HL-60 (cell line): ENCODE measurements around the gene TAF15.

Source experiments
- DNase-seq, 2 experiments: peaks; one replicate each; pipeline ENCODE4 v3.0.0-alpha.2; 2010 to 2020; ENCODE audit warnings: low read depth in 1 of 2, low spot score in 1 of 2
- H3K27ac ChIP-seq: fragments of 250-450 bp; sonication (Bioruptor Pico); replicated peaks from 2 replicates; pipeline ENCODE4 v1.5.1; 2020; ENCODE audit warnings: mild to moderate bottlenecking, moderate library complexity
- H3K27me3 ChIP-seq: fragments of 250-450 bp; sonication (Bioruptor Pico); 2 replicates; pipeline ENCODE4 v1.5.1; 2021; ENCODE audit warnings: mild to moderate bottlenecking, moderate library complexity; ENCODE audit not compliant: insufficient read depth, poor library complexity, severe bottlenecking
- H3K4me3 ChIP-seq: replicated peaks from 2 replicates; pipeline ENCODE4 v1.5.1; 2011; ENCODE audit warnings: mild to moderate bottlenecking, control low read depth, low read length; ENCODE audit not compliant: insufficient read depth
- CTCF ChIP-seq: IDR thresholded peaks from one replicate; pipeline ENCODE4 v1.5.1; 2011; ENCODE audit warnings: low read length, control low read depth, inconsistent platforms; ENCODE audit not compliant: insufficient read depth
- GABPA ChIP-seq: IDR thresholded peaks from 2 replicates; pipeline ENCODE4 v1.6.1; 2012; ENCODE audit warnings: low read depth
- POLR2AphosphoS5 ChIP-seq: IDR thresholded peaks from 2 replicates; pipeline ENCODE4 v1.6.1; 2012; ENCODE audit warnings: low read depth
- REST ChIP-seq: IDR thresholded peaks from 2 replicates; pipeline ENCODE4 v1.6.1; 2012; ENCODE audit warnings: low read depth; ENCODE audit not compliant: insufficient replicate concordance
- SPI1 ChIP-seq: IDR thresholded peaks from 2 replicates; pipeline ENCODE4 v1.6.1; 2012; ENCODE audit warnings: low read depth, mild to moderate bottlenecking, borderline replicate concordance

TAF15 gene

GRCh38 chr17:35775583-35775982 is 33.7 kb upstream of the TAF15 start:
- TF ChIP-seq SPI1: no peak
- TF ChIP-seq GABPA: no peak
- no peak for TF ChIP-seq CTCF
- no peak for TF ChIP-seq POLR2AphosphoS5
- TF ChIP-seq REST: no peak
- no peak for DNase-seq
- peaks cover 7% of the 10 kb centered on the region for H3K27me3 ChIP-seq
- H3K27ac ChIP-seq: no peak overlapping the region
- no peak overlapping the region for H3K4me3 ChIP-seq

DNA sequence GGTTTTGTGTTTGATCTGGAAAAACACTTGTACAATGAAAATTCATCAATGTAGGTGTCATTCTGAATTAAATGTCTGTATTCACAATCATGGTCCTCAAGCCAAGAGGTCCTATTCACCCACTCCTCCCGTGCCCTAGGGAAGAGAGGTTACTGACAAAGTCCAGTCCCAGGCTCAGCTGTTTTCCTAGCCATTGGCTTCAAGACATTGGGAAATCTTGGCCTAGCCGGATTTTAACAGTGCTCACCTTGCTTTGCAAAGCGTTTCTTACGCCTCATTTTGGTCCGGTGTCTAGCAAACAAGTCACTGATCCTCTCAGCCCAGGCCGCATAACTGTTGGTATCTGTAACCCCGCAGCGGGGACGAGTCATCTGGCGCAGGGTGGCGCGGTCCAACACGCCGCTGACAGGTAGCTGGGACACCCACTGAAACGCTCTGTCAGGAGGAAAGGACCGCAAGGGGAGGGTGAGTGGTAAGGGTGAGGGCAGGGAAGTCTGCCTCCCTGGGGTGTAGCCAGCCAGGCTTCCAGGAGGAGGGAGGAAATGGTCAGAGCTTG is 30.6 kb upstream of the TAF15 start:
- H3K4me3 ChIP-seq: no peak overlapping the region
- no peak for DNase-seq
- TF ChIP-seq REST: no peak
- no peak for TF ChIP-seq CTCF
- no peak for TF ChIP-seq GABPA
- TF ChIP-seq POLR2AphosphoS5: no peak
- TF ChIP-seq SPI1: no peak
- H3K27ac ChIP-seq: no peak overlapping the region
- H3K27me3 ChIP-seq: peaks cover 3% of the 10 kb centered on the region

DNA sequence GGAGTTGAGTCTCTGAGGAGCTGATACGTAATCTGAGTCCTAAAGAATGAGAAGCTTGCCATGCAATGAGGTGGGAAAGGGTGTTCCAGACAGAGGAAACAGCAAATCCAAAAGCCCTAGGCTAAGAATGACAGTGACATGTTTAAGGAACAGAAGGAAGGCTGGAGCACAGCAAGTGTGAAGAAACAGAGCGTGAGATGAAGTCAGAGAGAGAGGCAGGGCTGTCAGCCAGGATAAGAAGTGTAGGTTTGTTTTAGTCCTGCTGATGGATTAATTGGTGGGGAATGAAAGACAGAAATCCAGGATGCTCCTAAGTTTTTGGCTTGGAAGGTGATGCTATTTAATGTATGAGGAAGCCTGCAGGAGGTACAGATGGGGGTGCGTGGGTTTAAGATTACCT is 28.3 kb upstream of the TAF15 start:
- Histone ChIP-seq H3K27me3 (peaks cover 3% of the 10 kb centered on the region), H3K27ac (no peak overlapping the region), H3K4me3 (no peak overlapping the region)
- no peak for DNase-seq
- TF ChIP-seq REST: no peak
- no peak for TF ChIP-seq GABPA
- no peak for TF ChIP-seq POLR2AphosphoS5
- no peak for TF ChIP-seq SPI1
- no peak for TF ChIP-seq CTCF
